CD4-positive, alpha-beta T cell treated with Interleukin-4 for 1 hour (primary cell): ENCODE measurements around the gene SPCS1.

Experiments used
- DNase-seq, 2 donors: peaks; one replicate each; pipeline ENCODE4 v3.0.0-alpha.2; 2020 to 2022

The SPCS1 gene

GRCh38 chr3:52733256-52733891, 27.5 kb downstream of the SPCS1 start:
- no peak for DNase-seq

DNA sequence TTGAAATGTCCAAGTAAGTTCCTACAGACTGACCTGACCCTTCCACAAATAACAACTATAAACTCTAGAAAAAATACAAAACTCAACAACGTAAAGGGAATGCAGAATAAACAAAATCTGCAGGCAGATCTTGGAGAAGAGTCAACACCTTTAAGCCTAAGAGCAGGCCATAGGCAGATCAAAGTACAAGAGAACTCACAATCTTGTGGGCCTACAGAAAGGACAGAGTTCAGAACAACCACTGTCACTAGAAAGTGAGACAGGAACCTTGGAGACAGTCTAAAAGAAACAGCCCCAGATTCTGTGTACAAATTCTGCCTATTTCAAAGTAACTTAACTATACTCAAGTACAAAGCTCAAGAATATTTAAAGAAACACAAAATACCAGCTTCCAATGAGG, 33.8 kb downstream of the SPCS1 start:
- no peak for DNase-seq

- DNase-seq, result peak in 1 of 2 donors; percentile 46
Measured at GRCh38 chr3:52742418-52743041, 36.6 kb downstream of the SPCS1 start.

DNA sequence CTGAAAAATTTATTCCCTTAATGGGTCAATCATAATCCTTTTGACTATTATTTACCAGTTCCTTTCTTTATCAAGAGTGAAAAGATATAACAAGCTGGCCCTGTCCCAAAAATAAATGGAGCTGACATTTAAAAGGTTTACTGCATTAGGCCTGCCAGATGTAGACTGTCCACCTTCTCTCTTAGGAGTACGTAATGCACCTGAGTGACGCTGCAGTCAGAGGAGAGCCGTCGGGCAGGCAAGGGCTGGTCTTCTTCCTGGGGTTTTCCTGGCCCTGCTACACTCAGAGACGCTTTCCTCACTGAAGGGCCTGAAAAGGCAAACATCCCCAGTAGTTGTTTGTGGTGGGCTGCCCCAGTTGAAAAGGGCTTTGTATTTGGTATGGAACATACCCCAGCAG, 37.2 kb downstream of the SPCS1 start:
- no peak for DNase-seq

- no peak for DNase-seq
Measured at GRCh38 chr3:52743721-52744120, 37.8 kb downstream of the SPCS1 start.

- no peak for DNase-seq
Measured at GRCh38 chr3:52752045-52752660, 46.2 kb downstream of the SPCS1 start.

GRCh38 chr3:52754373-52754772, 48.5 kb downstream of the SPCS1 start:
- no peak for DNase-seq

- no peak for DNase-seq
Measured at GRCh38 chr3:52756141-52756540, 50.2 kb downstream of the SPCS1 start.
